BLaER1 treated with 17β-estradiol and CSF1 and Interleukin-3, amounts not matched to agents 10 nM and 100 nM (cell line): ENCODE measurements around the gene CD46.
A peak's percentile ranks its signal among the peaks of the same experiment; 100 is the strongest.

Experiments used
- H3K27ac ChIP-seq, 11 experiments: shearing (Covaris generic); formaldehyde crosslinking; 2 replicates each; pipeline ENCODE4 v1.8.1; 2022
- H3K27me3 ChIP-seq, 11 experiments: shearing (Covaris generic); formaldehyde crosslinking; 2 replicates each; pipeline ENCODE4 v1.8.1; 2022
- H3K36me3 ChIP-seq, 11 experiments: shearing (Covaris generic); formaldehyde crosslinking; 2 replicates each; pipeline ENCODE4 v1.8.1; 2022
- H3K4me1 ChIP-seq, 10 experiments: shearing (Covaris generic); formaldehyde crosslinking; 2 replicates each; pipeline ENCODE4 v1.8.1; 2022
- H3K4me2 ChIP-seq, 11 experiments: shearing (Covaris generic); formaldehyde crosslinking; 2 replicates each; pipeline ENCODE4 v1.8.1; 2022
- H3K4me3 ChIP-seq, 10 experiments: shearing (Covaris generic); formaldehyde crosslinking; 2 replicates each; pipeline ENCODE4 v1.8.1; 2022
- H3K9ac ChIP-seq, 11 experiments: shearing (Covaris generic); formaldehyde crosslinking; 2 replicates each; pipeline ENCODE4 v1.8.1; 2022
- H3K9me3 ChIP-seq, 11 experiments: shearing (Covaris generic); formaldehyde crosslinking; replicated peaks in 1 of 11; 2 replicates each; pipeline ENCODE4 v1.8.1; 2022
- H4K20me1 ChIP-seq, 11 experiments: shearing (Covaris generic); formaldehyde crosslinking; 2 replicates each; pipeline ENCODE4 v1.8.1; 2022
- Cebpa-rat ChIP-seq, 11 experiments: shearing (Covaris generic); IDR thresholded peaks; 2 replicates each; pipeline ENCODE4 v1.8.1; 2022

The CD46 gene

GRCh38 chr1:207813946-207814345 lies 62.1 kb downstream of the CD46 start:
- peaks cover 0 to 77% (median 31%) of the 10 kb centered on the region in 11 experiments; a peak in 13 of 22 replicates for H3K36me3 ChIP-seq
- H3K4me1 ChIP-seq = peaks cover 13 to 76% (median 35%) of the 10 kb centered on the region in 10 experiments
- H3K9me3 ChIP-seq = no peaks in the 10 kb centered on the region
- peak overlapping the region in 3 of 11 experiments; percentile 87 to 90 (median 89); a peak in 6 of 22 replicates for H3K4me2 ChIP-seq
- peaks cover 0 to 40% (median 0%) of the 10 kb centered on the region in 11 experiments; a peak in 4 of 22 replicates for H4K20me1 ChIP-seq
- H3K9ac ChIP-seq = no peak overlapping the region
- no peak overlapping the region for H3K4me3 ChIP-seq
- TF ChIP-seq Cebpa-rat (IDR thresholded peaks at IDR 0.05) = no peak
- H3K27me3 ChIP-seq = no peaks in the 10 kb centered on the region
- H3K27ac ChIP-seq = peak overlapping the region in 2 of 11 experiments; percentile 42 to 67; a peak in 1 of 22 replicates

GRCh38 chr1:207814469-207814868 lies 62.6 kb downstream of the CD46 start:
- Histone ChIP-seq H3K4me2 (peak overlapping the region in 5 of 11 experiments; percentile 14 to 90 (median 87); a peak in 8 of 22 replicates), H3K27me3 (no peaks in the 10 kb centered on the region), H3K9ac (no peak overlapping the region), H3K4me1 (peaks cover 13 to 79% (median 37%) of the 10 kb centered on the region in 10 experiments), H3K4me3 (no peak overlapping the region), H3K27ac (peak overlapping the region in 2 of 11 experiments; percentile 42 to 67; a peak in 2 of 22 replicates), H3K36me3 (peaks cover 0 to 76% (median 30%) of the 10 kb centered on the region in 11 experiments; a peak in 13 of 22 replicates), H3K9me3 (no peaks in the 10 kb centered on the region), H4K20me1 (peaks cover 0 to 41% (median 0%) of the 10 kb centered on the region in 11 experiments; a peak in 4 of 22 replicates)
- TF ChIP-seq Cebpa-rat (IDR thresholded peaks at IDR 0.05) = no peak

- peak overlapping the region in 4 of 11 experiments; percentile 36 to 70 (median 60); a peak in 7 of 22 replicates for H3K27ac ChIP-seq
- no peaks in the 10 kb centered on the region for H3K27me3 ChIP-seq
- no peaks in the 10 kb centered on the region for H3K9me3 ChIP-seq
- peaks cover 0 to 66% (median 30%) of the 10 kb centered on the region in 11 experiments; a peak in 13 of 22 replicates for H3K36me3 ChIP-seq
- H3K4me1 ChIP-seq = peaks cover 13 to 85% (median 37%) of the 10 kb centered on the region in 10 experiments
- peak overlapping the region in 5 of 11 experiments; percentile 65 to 90 (median 87); a peak in 10 of 22 replicates for H3K4me2 ChIP-seq
- H4K20me1 ChIP-seq = peaks cover 0 to 49% (median 0%) of the 10 kb centered on the region in 11 experiments; a peak in 4 of 22 replicates
- TF ChIP-seq Cebpa-rat (IDR thresholded peaks at IDR 0.05) = no peak
- H3K9ac ChIP-seq = peak overlapping the region in 1 of 11 experiments; percentile 25; a peak in 1 of 22 replicates
- H3K4me3 ChIP-seq = no peak overlapping the region
Measured at GRCh38 chr1:207815466-207815865, 63.6 kb downstream of the CD46 start.

GRCh38 chr1:207815913-207816291 lies 64.0 kb downstream of the CD46 start:
- Histone ChIP-seq H4K20me1 (peaks cover 0 to 51% (median 0%) of the 10 kb centered on the region in 11 experiments; a peak in 4 of 22 replicates), H3K27me3 (no peaks in the 10 kb centered on the region), H3K4me1 (peaks cover 10 to 89% (median 36%) of the 10 kb centered on the region in 10 experiments), H3K27ac (peak overlapping the region in 4 of 11 experiments; percentile 7 to 70 (median 60); a peak in 6 of 22 replicates), H3K9ac (peak overlapping the region in 1 of 11 experiments; percentile 42; a peak in 1 of 22 replicates), H3K4me2 (peak overlapping the region in 7 of 11 experiments; percentile 33 to 90 (median 69); a peak in 15 of 22 replicates), H3K4me3 (no peak overlapping the region), H3K9me3 (no peaks in the 10 kb centered on the region), H3K36me3 (peaks cover 0 to 62% (median 30%) of the 10 kb centered on the region in 11 experiments; a peak in 13 of 22 replicates)
- no peak for TF ChIP-seq Cebpa-rat (IDR thresholded peaks at IDR 0.05)

- no peaks in the 10 kb centered on the region for H3K27me3 ChIP-seq
- peak overlapping the region in 4 of 11 experiments; percentile 69 to 90 (median 88); a peak in 8 of 22 replicates for H3K4me2 ChIP-seq
- H3K4me3 ChIP-seq = no peak overlapping the region
- H3K36me3 ChIP-seq = peaks cover 0 to 59% (median 30%) of the 10 kb centered on the region in 11 experiments; a peak in 13 of 22 replicates
- no peak overlapping the region for H3K9ac ChIP-seq
- peak overlapping the region in 1 of 11 experiments; percentile 52; a peak in 3 of 22 replicates for H3K27ac ChIP-seq
- TF ChIP-seq Cebpa-rat (IDR thresholded peaks at IDR 0.05) = no peak
- no peaks in the 10 kb centered on the region for H3K9me3 ChIP-seq
- H3K4me1 ChIP-seq = peaks cover 11 to 95% (median 36%) of the 10 kb centered on the region in 10 experiments
- peaks cover 0 to 49% (median 0%) of the 10 kb centered on the region in 11 experiments; a peak in 4 of 22 replicates for H4K20me1 ChIP-seq
Measured at GRCh38 chr1:207817166-207817565, 65.3 kb downstream of the CD46 start.

- TF ChIP-seq Cebpa-rat (IDR thresholded peaks at IDR 0.05) = no peak
- Histone ChIP-seq H3K27me3 (no peaks in the 10 kb centered on the region), H3K9ac (no peak overlapping the region), H3K9me3 (no peaks in the 10 kb centered on the region), H3K36me3 (peaks cover 0 to 51% (median 25%) of the 10 kb centered on the region in 11 experiments; a peak in 13 of 22 replicates), H3K4me1 (peaks cover 20 to 95% (median 43%) of the 10 kb centered on the region in 10 experiments), H4K20me1 (peaks cover 0 to 40% (median 0%) of the 10 kb centered on the region in 11 experiments; a peak in 3 of 22 replicates), H3K27ac (no peak overlapping the region; a peak in 1 of 22 replicates), H3K4me2 (peak overlapping the region in 3 of 11 experiments; percentile 87 to 96 (median 89); a peak in 6 of 22 replicates), H3K4me3 (no peak overlapping the region)
Measured at GRCh38 chr1:207817778-207818751, 66.2 kb downstream of the CD46 start.

- H3K4me2 ChIP-seq = peak overlapping the region in 2 of 11 experiments; percentile 4 to 96; a peak in 2 of 22 replicates
- H3K36me3 ChIP-seq = peaks cover 0 to 46% (median 22%) of the 10 kb centered on the region in 11 experiments; a peak in 13 of 22 replicates
- H3K9me3 ChIP-seq = no peaks in the 10 kb centered on the region
- no peak overlapping the region for H3K4me3 ChIP-seq
- no peak overlapping the region; a peak in 1 of 22 replicates for H3K27ac ChIP-seq
- no peaks in the 10 kb centered on the region for H3K27me3 ChIP-seq
- H4K20me1 ChIP-seq = peaks cover 0 to 33% (median 0%) of the 10 kb centered on the region in 11 experiments; a peak in 3 of 22 replicates
- no peak for TF ChIP-seq Cebpa-rat (IDR thresholded peaks at IDR 0.05)
- peaks cover 26 to 91% (median 47%) of the 10 kb centered on the region in 10 experiments for H3K4me1 ChIP-seq
- no peak overlapping the region for H3K9ac ChIP-seq
Measured at GRCh38 chr1:207818971-207819451, 67.2 kb downstream of the CD46 start.
